Spinal cord (tissue), 10 donors: Measurements from ENCODE around the gene NCOA5. TPM values are rescaled to one million over a fixed set of nuclear protein-coding genes. Genes with fewer than 3 reads are reported as not detected.

Experiments
- DNase-seq, 6 donors: peaks; one replicate each; pipeline versions ENCODE4 v3.0.0 to v3.0.0-alpha.2; 2013 to 2015; ENCODE audit warnings: low spot score in 6 of 6, low read depth in 4 of 6
- H3K27ac ChIP-seq: one replicate; pipeline ENCODE4 v1.5.1; 2013; ENCODE audit warnings: low read depth, low read length, control low read depth
- H3K27me3 ChIP-seq: one replicate; pipeline ENCODE4 v1.6.1; 2013; ENCODE audit warnings: low read length; ENCODE audit not compliant: control insufficient read depth, insufficient read depth
- H3K36me3 ChIP-seq: one replicate; pipeline ENCODE4 v1.6.1; 2013; ENCODE audit warnings: low read length; ENCODE audit not compliant: control insufficient read depth, insufficient read depth
- H3K4me1 ChIP-seq: one replicate; pipeline ENCODE4 v1.6.1; 2013; ENCODE audit warnings: low read length; ENCODE audit not compliant: control insufficient read depth, insufficient read depth
- H3K4me3 ChIP-seq: one replicate; pipeline ENCODE4 v1.5.1; 2013; ENCODE audit warnings: low read depth, low read length, control low read depth
- H3K9me3 ChIP-seq: one replicate; pipeline ENCODE4 v1.6.1; 2013; ENCODE audit warnings: low read length; ENCODE audit not compliant: control insufficient read depth, insufficient read depth
- WGBS: methylation state at CpG from one replicate; pipeline ENCODE4 v1.1.5; 2013; ENCODE audit warnings: missing lambda C conversion rate; ENCODE audit not compliant: insufficient coverage; 5-methylcytosine and 5-hydroxymethylcytosine counted together
- polyA plus RNA-seq, 2 donors: library from polyadenylated mRNA; unstranded; fragments of 120-200 nt; gene quantifications; one replicate each; pipeline ENCODE4 v1.2.1, GENCODE V29; 2013; ENCODE audit not compliant: insufficient read length in 2 of 2
- total RNA-seq, 2 donors: library from RNA; depleted of rRNA in 1 of 2; stranded (reverse); fragments of 120-200 nt in 1 of 2; fragments of >200 nt in 1 of 2; gene quantifications; one replicate each; pipeline versions ENCODE4 v1.2.3 to v1.2.4, GENCODE V29; 2013 to 2014
- donor health status: healthy.

Gene NCOA5
- total and polyA plus RNA-seq, 4 donors = 12.3 to 50.7 (median 40.0) TPM

DNA sequence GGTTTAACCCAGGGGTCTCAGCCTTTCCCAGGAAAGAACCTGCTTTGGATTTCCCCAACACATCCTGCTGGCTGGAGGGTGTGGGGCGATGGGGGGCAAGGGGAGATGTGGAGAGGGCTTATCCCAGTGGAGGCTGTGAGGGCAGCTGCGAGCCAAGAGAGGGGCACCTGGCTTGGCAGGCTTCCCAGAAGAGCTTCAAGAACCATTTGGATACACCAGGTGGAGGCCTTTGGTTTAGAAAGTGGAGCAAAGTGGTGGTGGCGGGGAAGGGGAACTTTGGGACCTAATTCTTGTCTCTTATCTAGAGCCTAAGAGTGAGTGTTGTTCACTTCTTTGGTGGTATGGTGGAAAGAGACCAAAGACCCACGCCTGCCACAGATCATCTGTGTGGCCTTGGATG, 40.8 kb upstream of the NCOA5 start:
- DNase-seq = no peak
- Histone ChIP-seq H3K27ac (no peak overlapping the region), H3K27me3 (peaks cover 25% of the 10 kb centered on the region), H3K4me3 (no peak overlapping the region), H3K9me3 (no peaks in the 10 kb centered on the region), H3K4me1 (peaks cover 17% of the 10 kb centered on the region), H3K36me3 (no peaks in the 10 kb centered on the region)
- WGBS = 89% methylated on average over 3 of the region's 4 CpGs

DNA sequence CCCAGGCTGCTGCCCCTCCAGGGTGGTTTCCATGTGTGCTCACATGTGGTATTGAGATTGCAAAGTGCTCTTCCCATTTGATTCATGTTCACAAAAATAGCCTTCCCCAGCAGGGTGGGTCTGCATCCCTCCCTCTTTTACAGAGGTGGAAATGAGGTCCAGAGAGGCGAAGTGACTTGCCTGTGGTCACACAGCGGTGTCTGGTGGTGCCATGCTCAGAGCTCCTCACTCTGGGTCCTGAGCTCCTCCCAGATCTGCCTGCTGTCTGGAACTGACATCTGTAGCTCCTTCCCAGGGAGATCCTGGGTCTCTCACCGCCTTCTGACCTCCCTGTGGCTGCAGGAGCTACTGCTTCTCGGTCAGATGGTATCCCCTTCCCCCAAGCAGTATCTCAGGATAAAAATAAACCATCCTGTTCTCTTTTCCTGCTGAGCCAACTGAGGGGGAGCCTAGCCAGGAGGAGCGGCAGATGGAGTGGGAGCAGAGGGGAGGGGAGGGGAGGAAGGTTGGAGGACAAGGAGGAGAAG, 40.3 kb upstream of the NCOA5 start:
- H3K9me3 ChIP-seq = no peaks in the 10 kb centered on the region
- H3K36me3 ChIP-seq = no peaks in the 10 kb centered on the region
- peaks cover 17% of the 10 kb centered on the region for H3K4me1 ChIP-seq
- H3K27ac ChIP-seq = no peak overlapping the region
- peaks cover 25% of the 10 kb centered on the region for H3K27me3 ChIP-seq
- DNase-seq = peak in 1 of 6 donors; percentile 89
- no peak overlapping the region for H3K4me3 ChIP-seq
- WGBS = 44% methylated on average over 3 of the region's 5 CpGs

DNA sequence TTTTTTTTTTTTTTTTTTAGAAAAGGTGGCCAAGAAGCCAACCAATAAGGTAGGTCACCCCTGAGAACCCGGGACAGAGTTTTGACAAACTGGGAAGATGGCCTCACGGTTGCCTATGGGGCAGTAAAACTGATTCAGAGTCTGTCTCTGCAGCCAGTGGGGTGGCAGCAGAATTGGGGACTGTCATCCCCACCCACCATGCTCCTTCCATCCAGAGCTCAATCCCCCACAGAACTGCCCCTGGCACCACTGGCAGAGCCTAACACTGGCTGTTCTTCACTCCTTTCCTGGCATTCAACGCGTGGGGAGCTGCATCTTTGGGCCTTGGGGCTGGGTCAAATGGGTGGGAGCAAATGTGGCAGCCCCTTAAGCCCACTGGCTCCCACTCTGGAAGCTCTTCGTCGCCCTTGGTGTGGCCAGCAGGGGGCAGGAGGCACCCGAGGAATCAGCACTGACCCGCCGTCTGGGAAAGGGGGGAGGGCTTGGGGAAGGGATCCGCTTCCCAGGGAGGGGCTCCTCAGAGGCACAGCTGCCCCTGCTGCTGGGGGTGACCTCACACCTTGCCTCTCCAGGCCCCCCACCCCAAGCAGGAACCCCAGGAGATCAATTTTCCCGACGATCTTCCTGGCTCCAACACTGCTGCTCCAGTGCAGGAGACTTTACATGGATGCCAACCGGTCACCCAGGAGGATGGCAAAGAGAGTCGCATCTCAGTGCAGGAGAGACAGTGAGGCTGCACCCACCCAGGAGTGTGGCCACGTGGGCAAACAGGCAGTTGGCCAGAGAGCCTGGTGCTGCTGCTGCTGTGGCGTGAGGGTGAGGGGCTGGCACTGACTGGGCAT, 38.8 kb upstream of the NCOA5 start:
- Histone ChIP-seq H3K4me1 (peaks cover 17% of the 10 kb centered on the region), H3K36me3 (no peaks in the 10 kb centered on the region), H3K9me3 (no peaks in the 10 kb centered on the region), H3K27ac (no peak overlapping the region), H3K4me3 (no peak overlapping the region), H3K27me3 (peaks cover 25% of the 10 kb centered on the region)
- 26% methylated on average over 13 of the region's 16 CpGs for WGBS
- DNase-seq = peak in 2 of 6 donors; percentile 75 to 79

DNA sequence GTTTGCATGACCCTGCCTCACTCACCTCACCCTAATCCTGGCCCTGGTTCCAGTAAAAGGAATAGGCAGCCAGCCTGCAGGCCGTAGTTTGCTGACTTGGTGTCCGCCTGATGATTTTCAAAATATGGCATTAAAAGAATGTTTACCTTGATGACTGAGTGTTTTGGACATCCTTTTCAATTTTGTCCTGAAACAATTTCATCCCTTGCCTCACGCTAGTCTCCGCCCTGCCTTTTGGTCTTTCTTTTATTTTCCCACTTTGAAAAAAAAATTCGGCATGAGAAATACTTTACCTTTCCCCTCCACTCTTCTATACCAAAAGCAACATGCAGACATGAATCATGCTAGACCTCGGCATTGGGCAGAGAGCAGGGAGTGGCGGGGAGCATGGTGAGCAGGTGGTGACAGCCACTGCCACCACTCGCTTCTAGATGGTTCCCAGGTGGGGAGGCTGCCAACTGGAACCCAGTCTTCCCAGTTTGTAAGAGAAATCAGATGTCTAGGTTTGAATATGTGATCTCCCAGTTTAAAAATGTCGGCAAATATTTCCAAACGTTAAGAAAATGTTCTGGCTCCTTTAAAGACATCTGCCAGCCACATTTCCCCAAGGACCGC, 37.7 kb upstream of the NCOA5 start:
- H3K36me3 ChIP-seq = no peaks in the 10 kb centered on the region
- peaks cover 27% of the 10 kb centered on the region for H3K27me3 ChIP-seq
- 86% methylated on average over 8 of the region's 11 CpGs for WGBS
- no peaks in the 10 kb centered on the region for H3K9me3 ChIP-seq
- H3K4me3 ChIP-seq = no peak overlapping the region
- H3K4me1 ChIP-seq = peaks cover 13% of the 10 kb centered on the region
- no peak for DNase-seq
- H3K27ac ChIP-seq = no peak overlapping the region

DNA sequence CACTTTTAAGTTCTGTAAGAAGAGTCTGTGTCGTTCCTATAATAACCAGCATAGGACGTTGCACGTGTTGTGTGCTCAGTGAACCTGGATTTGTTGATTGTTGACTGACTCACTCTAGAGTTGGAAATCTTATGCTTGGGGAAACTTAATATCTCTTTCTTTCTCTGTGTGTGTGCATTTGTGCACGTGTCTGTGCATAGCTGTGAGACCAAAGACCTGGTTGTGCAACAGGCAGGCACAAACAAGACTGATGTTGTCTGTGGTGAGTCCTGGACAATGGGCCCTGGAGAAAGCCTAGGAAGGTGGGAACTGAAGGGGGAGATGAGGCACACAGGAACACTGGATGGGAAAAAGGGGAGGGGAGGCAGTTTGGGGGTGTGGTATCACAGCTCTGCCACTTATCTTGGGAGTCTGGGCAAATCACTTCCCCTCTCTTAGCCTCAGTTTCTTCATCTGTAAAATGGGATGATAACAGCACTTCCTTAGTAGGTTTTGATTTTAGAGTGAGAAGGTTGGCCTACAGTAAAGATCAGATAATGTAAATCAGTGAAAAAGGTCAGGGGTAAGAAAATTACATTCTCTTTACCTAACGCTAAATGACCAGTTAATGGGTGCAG, 36.8 kb upstream of the NCOA5 start:
- Histone ChIP-seq H3K9me3 (no peaks in the 10 kb centered on the region), H3K4me1 (peaks cover 9% of the 10 kb centered on the region), H3K36me3 (no peaks in the 10 kb centered on the region), H3K4me3 (no peak overlapping the region), H3K27ac (no peak overlapping the region), H3K27me3 (peaks cover 23% of the 10 kb centered on the region)
- WGBS = 55% methylated on average over 1 of the region's 5 CpGs
- no peak for DNase-seq

DNA sequence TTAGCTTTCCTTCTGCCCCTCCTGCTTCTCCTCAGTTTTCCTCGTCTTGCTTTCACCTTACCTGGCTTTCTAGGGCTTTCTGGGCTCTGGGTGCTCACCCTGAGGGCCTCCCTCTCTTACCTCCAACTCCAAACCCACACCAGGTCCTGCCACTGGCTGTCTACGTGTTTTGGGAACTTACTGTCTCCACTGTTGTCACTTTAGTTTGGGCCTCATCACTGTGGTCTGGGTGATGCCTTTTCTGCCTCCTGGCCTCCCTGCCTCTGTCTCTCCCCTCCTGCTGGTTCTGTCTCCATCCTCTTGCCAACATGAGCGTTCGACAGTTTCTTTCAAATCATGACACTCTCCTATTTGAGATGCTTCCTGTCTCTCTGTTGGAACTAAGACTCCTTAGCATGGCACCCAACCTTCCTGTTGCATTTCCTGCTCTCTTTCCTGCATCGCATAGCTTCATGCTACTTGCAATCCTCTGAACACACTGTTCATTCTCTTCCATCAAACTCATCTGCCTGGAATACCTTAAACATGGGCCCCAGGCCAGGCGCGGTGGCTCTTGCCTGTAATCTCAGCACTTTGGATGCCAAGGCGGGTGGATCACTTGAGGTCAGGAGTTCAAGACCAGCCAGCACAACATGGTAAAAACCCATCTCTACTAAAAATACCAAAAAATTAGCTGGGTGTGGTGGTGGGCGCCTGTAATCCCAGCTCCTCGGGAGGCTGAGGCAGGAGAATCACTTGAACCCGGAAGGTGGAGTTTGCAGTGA, 33.9 kb upstream of the NCOA5 start:
- Histone ChIP-seq H3K4me1 (peaks cover 5% of the 10 kb centered on the region), H3K27ac (no peak overlapping the region), H3K27me3 (peaks cover 4% of the 10 kb centered on the region), H3K9me3 (no peaks in the 10 kb centered on the region), H3K4me3 (no peak overlapping the region), H3K36me3 (no peaks in the 10 kb centered on the region)
- 89% methylated on average over 6 of the region's 11 CpGs for WGBS
- no peak for DNase-seq

DNA sequence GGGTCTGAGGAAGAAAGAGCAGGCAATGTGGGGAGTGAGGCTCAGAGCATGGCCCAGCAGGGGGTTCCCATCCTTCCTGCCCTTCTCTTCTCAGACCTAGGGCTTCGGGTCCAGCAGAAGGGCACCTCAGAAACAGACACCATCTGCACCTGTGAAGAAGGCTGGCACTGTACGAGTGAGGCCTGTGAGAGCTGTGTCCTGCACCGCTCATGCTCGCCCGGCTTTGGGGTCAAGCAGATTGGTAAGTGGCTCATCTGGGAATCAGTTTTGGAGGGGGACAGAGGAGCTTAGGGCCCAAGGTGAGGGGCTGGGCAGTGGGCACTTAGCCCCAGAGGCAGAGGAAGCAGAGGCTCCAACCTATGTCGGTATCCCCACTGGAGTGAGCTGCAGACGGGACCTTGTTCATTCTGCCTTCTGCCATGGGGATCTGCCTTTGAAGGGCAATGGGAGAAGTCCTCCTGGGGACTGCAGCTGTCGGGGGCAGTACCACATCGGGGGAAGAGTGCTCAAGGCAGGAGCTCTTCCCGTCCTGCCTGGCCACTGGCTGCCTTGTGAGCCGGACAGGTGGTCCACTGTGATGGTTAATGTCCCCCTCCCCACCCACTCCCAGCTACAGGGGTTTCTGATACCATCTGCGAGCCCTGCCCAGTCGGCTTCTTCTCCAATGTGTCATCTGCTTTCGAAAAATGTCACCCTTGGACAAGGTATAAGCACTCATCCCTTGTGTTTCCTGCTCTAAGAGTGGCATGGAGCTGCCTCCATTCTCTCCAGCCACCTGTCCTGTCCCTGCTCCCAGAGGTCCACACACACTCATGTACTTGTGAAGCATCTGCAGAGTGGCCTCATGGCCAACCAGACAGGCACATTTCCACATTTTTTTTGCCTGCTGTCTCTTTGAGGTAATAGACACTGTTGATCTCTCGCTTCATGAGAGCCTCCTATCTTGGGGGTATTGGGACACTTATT, 33.0 kb upstream of the NCOA5 start:
- Histone ChIP-seq H3K27ac (no peak overlapping the region), H3K4me1 (peaks cover 8% of the 10 kb centered on the region), H3K9me3 (no peaks in the 10 kb centered on the region), H3K36me3 (no peaks in the 10 kb centered on the region), H3K4me3 (no peak overlapping the region), H3K27me3 (peaks cover 7% of the 10 kb centered on the region)
- WGBS = 87% methylated on average over 12 of the region's 15 CpGs
- no peak for DNase-seq

DNA sequence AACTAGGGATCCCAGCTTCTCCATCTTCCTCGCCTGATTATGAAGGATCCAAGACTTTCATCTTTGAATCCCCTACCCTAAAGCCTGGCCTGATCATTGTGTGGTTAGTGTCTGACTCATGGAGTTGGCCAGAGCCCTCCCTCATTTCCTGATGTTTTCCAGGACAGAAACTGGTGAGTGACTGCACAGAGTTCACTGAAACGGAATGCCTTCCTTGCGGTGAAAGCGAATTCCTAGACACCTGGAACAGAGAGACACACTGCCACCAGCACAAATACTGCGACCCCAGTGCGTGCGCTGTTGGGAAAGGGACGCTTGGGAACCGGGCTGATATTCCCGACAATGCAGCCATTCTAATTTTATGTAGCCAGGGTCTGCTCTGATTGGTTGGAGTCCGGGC, 32.3 kb upstream of the NCOA5 start:
- H3K27ac ChIP-seq = no peak overlapping the region
- peaks cover 11% of the 10 kb centered on the region for H3K27me3 ChIP-seq
- H3K9me3 ChIP-seq = no peaks in the 10 kb centered on the region
- 72% methylated on average over 7 of the region's 11 CpGs for WGBS
- peaks cover 13% of the 10 kb centered on the region for H3K4me1 ChIP-seq
- no peaks in the 10 kb centered on the region for H3K36me3 ChIP-seq
- no peak for DNase-seq
- no peak overlapping the region for H3K4me3 ChIP-seq
